ENCODE data around the gene SV2C. TPM values are rescaled to one million over a fixed set of nuclear protein-coding genes. Genes with fewer than 3 reads are reported as not detected.

SV2C gene
- total RNA-seq, 5 donors from 2014 or later (not counting 1 experiment from before 2014, with no cell fraction given): 0.03 to 0.07 (median 0.03) TPM; not detected in 2

DNA sequence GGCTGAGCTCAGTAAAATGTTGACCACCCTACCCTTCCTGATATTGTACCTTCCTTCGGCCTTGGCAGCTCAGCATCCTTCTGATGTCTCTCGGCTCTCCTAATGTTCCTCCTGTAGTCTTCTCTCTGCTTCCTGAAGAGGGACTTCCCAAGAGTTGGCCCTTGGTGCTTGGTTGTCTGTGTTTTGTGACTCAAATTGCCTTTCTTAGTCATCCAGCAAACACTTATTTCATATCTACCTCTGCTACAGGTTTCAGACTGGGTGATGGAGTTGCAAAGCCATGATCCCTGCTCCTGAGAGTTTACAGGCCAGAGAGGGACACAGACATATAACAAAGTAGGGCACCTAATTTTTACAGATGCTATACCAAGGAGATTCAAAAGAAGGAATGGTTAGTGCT, 70.1 kb downstream of the SV2C start:
- Histone ChIP-seq H3K27ac (ENCODE audit: low read length) (no peak overlapping the region), H3K36me3 (ENCODE audit: control insufficient read depth in 2 of 2, extremely low read depth in 1 of 2, insufficient read depth in 1 of 2, low read length in 1 of 2) (no peaks in the 10 kb centered on the region), H3K4me1 (ENCODE audit: control insufficient read depth in 1 of 2, extremely low read depth in 1 of 2, insufficient read depth in 2 of 2, low read length in 2 of 2) (no peaks in the 10 kb centered on the region), H3K27me3 (replicated peaks in 1 of 2; ENCODE audit: control insufficient read depth in 2 of 2, extremely low read depth in 1 of 2, insufficient read depth in 2 of 2, low read length in 1 of 2) (peaks cover 0 to 3% of the 10 kb centered on the region in 2 experiments), H3K9me3 (no peaks in the 10 kb centered on the region), H3K4me3 (ENCODE audit: control insufficient read depth in 1 of 2, extremely low read depth in 1 of 2, low read length in 1 of 2) (no peak overlapping the region)
- no peak for DNase-seq
- peaks cover 10 to 15% (median 11%) of the 10 kb centered on the region in 3 donors for H3K9me3 Mint-ChIP-seq
- WGBS (ENCODE audit: insufficient coverage): 80% methylated on average over 1 of the region's 2 CpGs
- ATAC-seq (replicated peaks in 1 of 4): no peak
- POLR2A ChIA-PET: no interaction called here
- CTCF ChIA-PET: no interaction called here
- no peak overlapping the region for H3K27ac Mint-ChIP-seq
- no peak overlapping the region for H3K4me3 Mint-ChIP-seq
- H3K27me3 Mint-ChIP-seq: peaks cover 6 to 34% of the 10 kb centered on the region in 2 donors
- H3K4me1 Mint-ChIP-seq: no peaks in the 10 kb centered on the region
- H3K36me3 Mint-ChIP-seq: peaks cover 3% of the 10 kb centered on the region

- no CpG with 5 or more reads among the region's 3 CpGs for WGBS (ENCODE audit: insufficient coverage)
- Histone ChIP-seq H3K27me3 (replicated peaks in 1 of 2; ENCODE audit: control insufficient read depth in 2 of 2, extremely low read depth in 1 of 2, insufficient read depth in 2 of 2, low read length in 1 of 2) (peaks cover 0 to 3% of the 10 kb centered on the region in 2 experiments), H3K27ac (ENCODE audit: low read length) (no peak overlapping the region), H3K36me3 (ENCODE audit: control insufficient read depth in 2 of 2, extremely low read depth in 1 of 2, insufficient read depth in 1 of 2, low read length in 1 of 2) (no peaks in the 10 kb centered on the region), H3K4me3 (ENCODE audit: control insufficient read depth in 1 of 2, extremely low read depth in 1 of 2, low read length in 1 of 2) (no peak overlapping the region), H3K4me1 (ENCODE audit: control insufficient read depth in 1 of 2, extremely low read depth in 1 of 2, insufficient read depth in 2 of 2, low read length in 2 of 2) (no peaks in the 10 kb centered on the region), H3K9me3 (no peaks in the 10 kb centered on the region)
- Mint-ChIP-seq H3K27me3 (peaks cover 6 to 34% of the 10 kb centered on the region in 2 donors), H3K27ac (no peak overlapping the region), H3K9me3 (peaks cover 10 to 15% (median 11%) of the 10 kb centered on the region in 3 donors), H3K4me3 (no peak overlapping the region), H3K36me3 (peaks cover 3% of the 10 kb centered on the region), H3K4me1 (no peaks in the 10 kb centered on the region)
- ATAC-seq (replicated peaks in 1 of 4): no peak
- ChIA-PET POLR2A (no interaction called here), CTCF (no interaction called here)
- no peak for DNase-seq
Measured at GRCh38 chr5:76154009-76154690, 71.0 kb downstream of the SV2C start.

DNA sequence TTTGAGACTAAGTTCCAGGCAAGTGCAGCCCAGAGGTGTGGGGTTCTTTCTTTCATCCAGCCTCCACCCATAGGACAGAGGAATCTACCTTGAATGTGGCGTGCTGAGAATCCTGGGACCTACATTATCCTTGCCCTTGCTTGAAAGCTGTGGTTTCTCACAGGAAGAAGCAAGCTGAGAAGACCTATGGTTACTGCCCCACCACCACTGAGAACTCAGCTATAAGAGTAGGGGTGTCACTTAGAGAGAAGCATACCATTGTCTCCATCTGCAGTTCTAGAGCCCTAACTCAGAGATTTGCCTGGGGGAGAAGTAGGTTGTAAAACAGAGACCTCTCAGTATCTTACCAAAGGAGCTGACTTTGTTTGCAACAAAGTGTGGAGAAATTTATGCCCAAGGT, 72.4 kb downstream of the SV2C start:
- Mint-ChIP-seq H3K4me1 (no peaks in the 10 kb centered on the region), H3K27me3 (peaks cover 6 to 30% of the 10 kb centered on the region in 2 donors), H3K27ac (no peak overlapping the region), H3K9me3 (peaks cover 10 to 15% (median 11%) of the 10 kb centered on the region in 3 donors), H3K4me3 (no peak overlapping the region), H3K36me3 (peaks cover 3% of the 10 kb centered on the region)
- Histone ChIP-seq H3K27ac (ENCODE audit: low read length) (no peak overlapping the region), H3K4me1 (ENCODE audit: control insufficient read depth in 1 of 2, extremely low read depth in 1 of 2, insufficient read depth in 2 of 2, low read length in 2 of 2) (no peaks in the 10 kb centered on the region), H3K9me3 (no peaks in the 10 kb centered on the region), H3K4me3 (ENCODE audit: control insufficient read depth in 1 of 2, extremely low read depth in 1 of 2, low read length in 1 of 2) (no peak overlapping the region), H3K36me3 (ENCODE audit: control insufficient read depth in 2 of 2, extremely low read depth in 1 of 2, insufficient read depth in 1 of 2, low read length in 1 of 2) (no peaks in the 10 kb centered on the region), H3K27me3 (replicated peaks in 1 of 2; ENCODE audit: control insufficient read depth in 2 of 2, extremely low read depth in 1 of 2, insufficient read depth in 2 of 2, low read length in 1 of 2) (peaks cover 0 to 3% of the 10 kb centered on the region in 2 experiments)
- DNase-seq (no peak), ATAC-seq (replicated peaks in 1 of 4) (no peak)
- POLR2A ChIA-PET: interaction anchor here (0.6 to 0.7 kb wide), 2 partner anchors 116 to 1119 kb away, joined by 3 to 9 read pairs; no protein-coding TSS in a partner anchor
- WGBS (ENCODE audit: insufficient coverage): no CpG with 5 or more reads among the region's 1 CpG
- CTCF ChIA-PET: no interaction called here

GRCh38 chr5:76162335-76162734, 79.2 kb downstream of the SV2C start:
- no peak for DNase-seq
- H3K9me3 ChIP-seq: no peaks in the 10 kb centered on the region
- no peak for ATAC-seq (replicated peaks in 1 of 4)
- H3K36me3 ChIP-seq (ENCODE audit: control insufficient read depth in 2 of 2, extremely low read depth in 1 of 2, insufficient read depth in 1 of 2, low read length in 1 of 2): no peaks in the 10 kb centered on the region
- no peak overlapping the region for H3K27ac Mint-ChIP-seq
- H3K4me3 ChIP-seq (ENCODE audit: control insufficient read depth in 1 of 2, extremely low read depth in 1 of 2, low read length in 1 of 2): no peak overlapping the region
- POLR2A ChIA-PET: no interaction called here
- H3K4me1 ChIP-seq (ENCODE audit: control insufficient read depth in 1 of 2, extremely low read depth in 1 of 2, insufficient read depth in 2 of 2, low read length in 2 of 2): no peaks in the 10 kb centered on the region
- peaks cover 7 to 10% (median 8%) of the 10 kb centered on the region in 3 donors for H3K9me3 Mint-ChIP-seq
- peaks cover 0 to 9% of the 10 kb centered on the region in 2 donors for H3K27me3 Mint-ChIP-seq
- 100% methylated on average over 1 of the region's 4 CpGs for WGBS (ENCODE audit: insufficient coverage)
- peaks cover under 1% of the 10 kb centered on the region for H3K36me3 Mint-ChIP-seq
- no peak overlapping the region for H3K4me3 Mint-ChIP-seq
- no peaks in the 10 kb centered on the region for H3K4me1 Mint-ChIP-seq
- no peak overlapping the region for H3K27ac ChIP-seq (ENCODE audit: low read length)
- peaks cover 0 to 2% of the 10 kb centered on the region in 2 experiments for H3K27me3 ChIP-seq (replicated peaks in 1 of 2; ENCODE audit: control insufficient read depth in 2 of 2, extremely low read depth in 1 of 2, insufficient read depth in 2 of 2, low read length in 1 of 2)
- CTCF ChIA-PET: no interaction called here

- DNase-seq (no peak), ATAC-seq (replicated peaks in 1 of 4) (no peak)
- H3K36me3 Mint-ChIP-seq: no peaks in the 10 kb centered on the region
- H3K9me3 Mint-ChIP-seq: peaks cover 7 to 9% (median 7%) of the 10 kb centered on the region in 3 donors
- Histone ChIP-seq H3K27me3 (replicated peaks in 1 of 2; ENCODE audit: control insufficient read depth in 2 of 2, extremely low read depth in 1 of 2, insufficient read depth in 2 of 2, low read length in 1 of 2) (peaks cover 0 to 4% of the 10 kb centered on the region in 2 experiments), H3K36me3 (ENCODE audit: control insufficient read depth in 2 of 2, extremely low read depth in 1 of 2, insufficient read depth in 1 of 2, low read length in 1 of 2) (no peaks in the 10 kb centered on the region), H3K4me1 (ENCODE audit: control insufficient read depth in 1 of 2, extremely low read depth in 1 of 2, insufficient read depth in 2 of 2, low read length in 2 of 2) (no peaks in the 10 kb centered on the region), H3K9me3 (no peaks in the 10 kb centered on the region), H3K4me3 (ENCODE audit: control insufficient read depth in 1 of 2, extremely low read depth in 1 of 2, low read length in 1 of 2) (no peak overlapping the region), H3K27ac (ENCODE audit: low read length) (no peak overlapping the region)
- peaks cover 0 to 13% of the 10 kb centered on the region in 2 donors for H3K27me3 Mint-ChIP-seq
- no peak overlapping the region for H3K27ac Mint-ChIP-seq
- WGBS (ENCODE audit: insufficient coverage): 100% methylated on average over 1 of the region's 4 CpGs
- CTCF ChIA-PET: interaction anchor here in 1 of 2 donors (1.7 kb wide), 1 partner anchor 11 kb away, joined by 4 read pairs; no protein-coding TSS in a partner anchor
- H3K4me1 Mint-ChIP-seq: no peaks in the 10 kb centered on the region
- POLR2A ChIA-PET: no interaction called here
- H3K4me3 Mint-ChIP-seq: no peak overlapping the region
Measured at GRCh38 chr5:76163111-76163628, 80.0 kb downstream of the SV2C start.

DNA sequence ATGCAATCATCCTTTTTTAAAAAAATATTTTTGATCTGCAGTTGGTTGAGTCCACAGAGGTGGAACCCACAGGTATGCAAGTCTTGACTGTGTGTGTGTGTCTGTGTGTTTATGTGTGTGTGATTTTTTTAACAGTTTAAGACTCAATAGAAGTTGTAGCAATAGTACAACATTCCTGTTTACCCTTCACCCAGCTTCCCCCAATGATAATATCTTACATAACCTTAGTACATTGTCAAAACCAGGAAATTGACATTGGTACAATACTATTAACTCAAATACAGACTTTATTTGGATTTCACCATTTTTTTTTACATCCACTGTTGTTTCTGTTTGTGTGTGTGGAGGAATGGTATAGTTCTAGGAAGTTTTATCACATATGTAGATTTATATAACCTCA, 81.8 kb downstream of the SV2C start:
- Histone ChIP-seq H3K4me3 (ENCODE audit: control insufficient read depth in 1 of 2, extremely low read depth in 1 of 2, low read length in 1 of 2) (no peak overlapping the region), H3K9me3 (no peaks in the 10 kb centered on the region), H3K36me3 (ENCODE audit: control insufficient read depth in 2 of 2, extremely low read depth in 1 of 2, insufficient read depth in 1 of 2, low read length in 1 of 2) (no peaks in the 10 kb centered on the region), H3K4me1 (ENCODE audit: control insufficient read depth in 1 of 2, extremely low read depth in 1 of 2, insufficient read depth in 2 of 2, low read length in 2 of 2) (no peaks in the 10 kb centered on the region), H3K27me3 (replicated peaks in 1 of 2; ENCODE audit: control insufficient read depth in 2 of 2, extremely low read depth in 1 of 2, insufficient read depth in 2 of 2, low read length in 1 of 2) (peaks cover 0 to 5% of the 10 kb centered on the region in 2 experiments), H3K27ac (ENCODE audit: low read length) (no peak overlapping the region)
- Mint-ChIP-seq H3K27ac (no peak overlapping the region), H3K9me3 (peaks cover 7 to 9% (median 7%) of the 10 kb centered on the region in 3 donors), H3K4me1 (no peaks in the 10 kb centered on the region), H3K27me3 (peaks cover 2 to 25% of the 10 kb centered on the region in 2 donors), H3K4me3 (no peak overlapping the region), H3K36me3 (no peaks in the 10 kb centered on the region)
- ChIA-PET POLR2A (no interaction called here), CTCF (interaction anchor here (1.7 to 3.7 kb wide), 2 partner anchors 9 to 10 kb away, joined by 4 to 24 read pairs; no protein-coding TSS in a partner anchor)
- DNase-seq (no peak), ATAC-seq (replicated peaks in 1 of 4) (no peak)

All from T-cell (primary cell).